HepG2 (cell line): ENCODE results near the gene SESN1. TPM values are rescaled to one million over a fixed set of nuclear protein-coding genes. Genes with fewer than 3 reads are reported as not detected.
A peak's percentile ranks its signal among the peaks of the same experiment; 100 is the strongest.

ENCODE experiments used
- ATAC-seq: fragments of 200-7000 bp; cut with Tn5 transposase; 3 replicates; pipeline ENCODE4 v1.9.1; 2020; ENCODE audit warnings: mild to moderate bottlenecking, moderate library complexity
- BruUV-seq: library from RNA; stranded (reverse); fragments of 400-500 nt; replicated peaks from 2 replicates; lab custom pipeline; 2021; lab: Mats Ljungman, UMichigan
- CTCF ChIA-PET: fragments of 300-600 bp; formaldehyde crosslinking; extraction: SDS; loops from one replicate; lab custom pipeline; 2021; ENCODE audit warnings: low total read pairs, inconsistent platforms, low intra/inter-chr PET ratio; lab: Yijun Ruan, JAX
- POLR2A ChIA-PET: fragments of 350-600 bp; sonication (Branson Sonifier 250); formaldehyde crosslinking; loops from one replicate; lab custom pipeline; 2020; ENCODE audit warnings: antibody characterized with exemption, inconsistent platforms; lab: Yijun Ruan, JAX
- DNase-seq: peaks from one replicate; pipeline ENCODE4 v3.0.0-alpha.2; 2015; ENCODE audit warnings: low spot score
- FAIRE-seq: peaks from 3 replicates; lab custom pipeline; 2011; peaks lifted over from hg19 to GRCh38; lab: Jason Lieb, UNC
- H2AFZ ChIP-seq: one replicate; pipeline ENCODE4 v1.6.1; 2011; ENCODE audit warnings: low read length, inconsistent platforms
- H3K27ac ChIP-seq: fragments of 300-600 bp; 3 replicates; pipeline ENCODE4 v1.8.0; 2011; ENCODE audit warnings: mixed run types, mild to moderate bottlenecking, mixed read lengths, low read length, inconsistent platforms; ENCODE audit not compliant: insufficient read depth; ENCODE audit errors: extremely low read length
- H3K27me3 ChIP-seq, 2 experiments: fragments of 200-600 bp in 1 of 2; 2 replicates in 1 of 2; 3 replicates in 1 of 2; pipeline versions ENCODE4 v1.6.0 to v1.8.0; 2011; ENCODE audit warnings: low read length in 2 of 2, mild to moderate bottlenecking in 2 of 2, moderate library complexity in 2 of 2, inconsistent platforms in 1 of 2; ENCODE audit not compliant: insufficient read depth in 2 of 2, control insufficient read depth in 1 of 2
- H3K36me3 ChIP-seq, 2 experiments: fragments of 200-600 bp in 1 of 2; replicated peaks in 1 of 2; 2 replicates in 1 of 2; 3 replicates in 1 of 2; pipeline versions ENCODE4 v1.5.1 to v1.8.0; 2011; ENCODE audit warnings: low read length in 2 of 2, inconsistent platforms in 1 of 2; ENCODE audit not compliant: insufficient read depth in 2 of 2, control insufficient read depth in 1 of 2
- H3K4me1 ChIP-seq: 2 replicates; pipeline ENCODE4 v1.5.1; 2012; ENCODE audit warnings: low read length, inconsistent platforms; ENCODE audit not compliant: insufficient read depth
- H3K4me2 ChIP-seq: 2 replicates; pipeline ENCODE4 v1.6.0; 2011; ENCODE audit warnings: low read depth, low read length, inconsistent platforms
- H3K4me3 ChIP-seq, 3 experiments: fragments of 200-600 bp in 1 of 3; sonication (generic), shearing (Covaris generic) in 1 of 3; replicated peaks in 1 of 3; 2 replicates each; pipeline ENCODE4 v1.5.1; 2011 to 2016; ENCODE audit warnings: low read length in 3 of 3, inconsistent platforms in 2 of 3, low read depth in 2 of 3, mild to moderate bottlenecking in 2 of 3, control low read depth in 1 of 3, mixed read lengths in 1 of 3; ENCODE audit not compliant: insufficient read depth in 1 of 3
- H3K79me2 ChIP-seq: one replicate; pipeline ENCODE4 v1.6.1; 2011; ENCODE audit warnings: low read length, inconsistent platforms; ENCODE audit not compliant: insufficient read depth
- H3K9ac ChIP-seq: 2 replicates; pipeline ENCODE4 v1.6.0; 2011; ENCODE audit warnings: mild to moderate bottlenecking, low read depth, low read length, inconsistent platforms; ENCODE audit not compliant: insufficient read depth
- H3K9me3 ChIP-seq: 2 replicates; pipeline ENCODE4 v1.5.1; 2012; ENCODE audit warnings: mild to moderate bottlenecking, low read length
- H4K20me1 ChIP-seq: 2 replicates; pipeline ENCODE4 v1.6.0; 2011; ENCODE audit warnings: inconsistent platforms, mild to moderate bottlenecking, low read length, moderate library complexity; ENCODE audit not compliant: insufficient read depth
- AGO2 ChIP-seq: fragments of 200-400 bp; formaldehyde crosslinking; optimal IDR thresholded peaks from 2 replicates; pipeline ENCODE3; 2017; ENCODE audit warnings: mild to moderate bottlenecking, low read depth, low read length, moderate library complexity
- DMAP1 ChIP-seq: IDR thresholded peaks from 2 replicates; pipeline ENCODE4 v1.6.1; 2016
- MAFF ChIP-seq: IDR thresholded peaks from 2 replicates; pipeline ENCODE4 v1.6.1; 2011; ENCODE audit warnings: low read depth, low read length, improper control_type of control experiment
- TCF7L2 ChIP-seq: IDR thresholded peaks from 2 replicates; pipeline ENCODE4 v1.6.1; 2011; ENCODE audit warnings: mild to moderate bottlenecking, low read depth, low read length, moderate library complexity
- ZKSCAN8 ChIP-seq: IDR thresholded peaks from 2 replicates; pipeline ENCODE4 v1.6.1; 2016; ENCODE audit warnings: borderline replicate concordance, missing genetic modification reagents, missing compliant biosample characterization
- ZNF512 ChIP-seq: sonication (generic); formaldehyde crosslinking; IDR thresholded peaks from 2 replicates; pipeline ENCODE4 v1.4.0; 2020; ENCODE audit warnings: mild to moderate bottlenecking, missing genetic modification reagents
- ZNF567 ChIP-seq: sonication (generic); formaldehyde crosslinking; IDR thresholded peaks from 2 replicates; pipeline ENCODE4 v1.8.1; 2023; ENCODE audit warnings: mild to moderate bottlenecking, missing genetic modification reagents, borderline replicate concordance
- ZNF639 ChIP-seq: conservative IDR thresholded peaks from 2 replicates; pipeline ENCODE4 v1.6.1; 2018; ENCODE audit warnings: missing genetic modification reagents
- in situ Hi-C: cut with HindIII; loops from 2 replicates; pipeline ENCODE4 v1.10.0; 2017; ENCODE audit warnings: low pct_unique_long_range_greater_than_20kb; ENCODE audit not compliant: extremely low pct_ligation_motif_present
- intact Hi-C: fragments of 100-400 bp; cut with micrococcal nuclease; formaldehyde crosslinking; loops from one replicate; pipeline ENCODE4 v1.10.0; 2022; ENCODE audit not compliant: unreplicated experiment
- polyA plus RNA-seq, 8 experiments: library from polyadenylated mRNA; depleted of rRNA in 3 of 8; stranded (reverse) in 7 of 8; unstranded in 1 of 8; fragments of >200 nt; fragmentation: Illumina TruSeq in 4 of 8; extraction: Trizol in 4 of 8; gene quantifications; 2 replicates each; pipeline versions ENCODE4 v1.2.1 to v1.2.3, GENCODE V29; 2011 to 2016; ENCODE audit warnings: low read depth in 4 of 8, missing spikeins in 1 of 8, mixed read lengths in 1 of 8; ENCODE audit not compliant: insufficient read depth in 1 of 8
- total RNA-seq, 5 experiments: library from RNA; depleted of rRNA; stranded (reverse); fragments of >200 nt; fragmentation: Illumina TruSeq; extraction: Trizol; gene quantifications; 2 replicates each; pipeline ENCODE4 v1.2.3, GENCODE V29; 2016; ENCODE audit warnings: low read depth in 1 of 5

SESN1 gene
- total and polyA plus RNA-seq, 2 of the 13 experiments (the other 11 are each of a cell fraction or from before 2014, with no cell fraction given), result 24.9 to 44.7 TPM

- no peak for TF ChIP-seq ZNF639 (CRISPR knock-in tag)
- TF ChIP-seq ZKSCAN8, result no peak
- TF ChIP-seq AGO2, result no peak
- TF ChIP-seq TCF7L2, result no peak
- no peak for TF ChIP-seq DMAP1 (CRISPR knock-in tag)
- TF ChIP-seq, all 625 proteins: peak for 0
Measured at GRCh38 chr6:109039795-109040194, 54.9 kb downstream of the SESN1 start (continued).

GRCh38 chr6:109038837-109039398, 55.7 kb downstream of the SESN1 start:
- ChIA-PET CTCF (no interaction called here), POLR2A (no interaction called here)
- H3K79me2 ChIP-seq, result no peaks in the 10 kb centered on the region
- ATAC-seq (no peak), DNase-seq (no peak), FAIRE-seq (no peak)
- H3K9me3 ChIP-seq, result no peaks in the 10 kb centered on the region
- BruUV-seq, result no TSS peak
- H3K36me3 ChIP-seq, result no peaks in the 10 kb centered on the region
- H3K4me2 ChIP-seq, result no peak overlapping the region
- intact Hi-C loops (no loop called here), in situ Hi-C loops (no loop called here)
- H2AFZ ChIP-seq, result no peak overlapping the region
- no peaks in the 10 kb centered on the region for H4K20me1 ChIP-seq
- no peak overlapping the region for H3K4me3 ChIP-seq
- no peak overlapping the region for H3K9ac ChIP-seq
- TF ChIP-seq ZNF567 (CRISPR knock-in tag), result no peak
- TF ChIP-seq MAFF, result 0 out of 2 replicates have a peak, but pooled peaks have one; percentile 5
- 0 out of 2 replicates have a peak, but pooled peaks have one; percentile 44 for TF ChIP-seq ZNF512 (CRISPR knock-in tag)
- no peaks in the 10 kb centered on the region for H3K27me3 ChIP-seq
- 0 out of 2 replicates have a peak, but pooled peaks cover 5% of the 10 kb centered on the region for H3K4me1 ChIP-seq
- no peak overlapping the region for H3K27ac ChIP-seq
